Right lobe of liver (tissue), 6 donors: ENCODE measurements around the gene CDKN2A. TPM values are rescaled to one million over a fixed set of nuclear protein-coding genes. Genes with fewer than 3 reads are reported as not detected.
A peak's percentile ranks its signal among the peaks of the same experiment; 100 is the strongest.

Experiments used
- ATAC-seq, 4 donors: fragments of 200-7000 bp; cut with Tn5 transposase; one replicate each; pipeline ENCODE4 v1.9.1; 2020; ENCODE audit warnings: mild to moderate bottlenecking in 4 of 4, moderate library complexity in 4 of 4
- DNase-seq, 3 donors: peaks; one replicate each; pipeline ENCODE4 v3.0.0-alpha.2; 2020
- H3K27ac ChIP-seq, 3 donors: fragments of 200-600 bp; one replicate each; pipeline ENCODE4 v1.8.0; 2022
- H3K27me3 ChIP-seq, 2 donors: fragments of 200-600 bp; one replicate each; pipeline ENCODE4 v1.8.0; 2022
- H3K36me3 ChIP-seq, 4 donors: fragments of 200-600 bp; sonication (generic) in 1 of 4; one replicate each; pipeline versions ENCODE4 v1.5.1 to v1.8.0; 2017 to 2022; ENCODE audit warnings: control low read depth in 1 of 4
- H3K4me1 ChIP-seq, 4 donors: fragments of 200-600 bp; sonication (generic) in 1 of 4; one replicate each; pipeline versions ENCODE4 v1.5.1 to v1.8.0; 2017 to 2022; ENCODE audit warnings: control low read depth in 1 of 4
- H3K4me3 ChIP-seq, 3 donors: fragments of 200-600 bp; one replicate each; pipeline ENCODE4 v1.8.0; 2022
- H3K9me3 ChIP-seq, 4 donors: fragments of 200-600 bp; sonication (generic) in 1 of 4; one replicate each; pipeline versions ENCODE4 v1.5.1 to v1.8.0; 2017 to 2022; ENCODE audit warnings: control low read depth in 1 of 4
- POLR2A ChIP-seq: fragments of 450-650 bp; IDR thresholded peaks from one replicate; pipeline ENCODE4 v1.6.1; 2017; ENCODE audit warnings: antibody characterized with exemption, mild to moderate bottlenecking
- WGBS: methylation state at CpG from one replicate; pipeline ENCODE4 v1.1.6; 2018; ENCODE audit warnings: low coverage, low lambda C conversion rate; ENCODE audit not compliant: insufficient coverage; ENCODE audit errors: missing lambda C conversion rate; 5-methylcytosine and 5-hydroxymethylcytosine counted together
- intact Hi-C, 2 donors: fragments of 100-400 bp; cut with DNase I; formaldehyde crosslinking; loops; one replicate each; pipeline versions ENCODE4 v1.11.2 to v1.14.1; 2022
- total RNA-seq, 6 experiments: library from RNA; depleted of rRNA in 2 of 6; stranded (reverse); fragments of >200 nt in 2 of 6; fragmentation: NEBNext Ultra II Directional in 3 of 6; extraction: Animal tissue kit (Norgen Biotek cat#: 25700) in 3 of 6; gene quantifications; one replicate each; pipeline versions ENCODE4 v1.1.0 to v1.2.4, GENCODE V29; 2016 to 2023
- TF ChIP-seq, protein P1 (sequence below), 4 donors: fragments of 200-600 bp in 3 of 4; fragments of 450-650 bp in 1 of 4; IDR thresholded peaks; one replicate each; pipeline versions ENCODE4 v1.5.1 to v1.8.0; 2016 to 2022; ENCODE audit warnings: antibody characterized with exemption in 4 of 4, mild to moderate bottlenecking in 2 of 4
- donor health status: DM: no; HTN: yes; CAD: no.
- donor health status: DM: no; HTN: no; CAD: no.
- donor health status: DM: no; HTN: no; CAD: no.
- donor health status: DM: no; HTN: yes; CAD: no.
- donor health status: DM: no; HTN: yes; CAD: no.

The CDKN2A gene
- total RNA-seq, 6 experiments from 2014 or later: 0.30 to 1.4 (median 1.2) TPM; not detected in 1

DNA sequence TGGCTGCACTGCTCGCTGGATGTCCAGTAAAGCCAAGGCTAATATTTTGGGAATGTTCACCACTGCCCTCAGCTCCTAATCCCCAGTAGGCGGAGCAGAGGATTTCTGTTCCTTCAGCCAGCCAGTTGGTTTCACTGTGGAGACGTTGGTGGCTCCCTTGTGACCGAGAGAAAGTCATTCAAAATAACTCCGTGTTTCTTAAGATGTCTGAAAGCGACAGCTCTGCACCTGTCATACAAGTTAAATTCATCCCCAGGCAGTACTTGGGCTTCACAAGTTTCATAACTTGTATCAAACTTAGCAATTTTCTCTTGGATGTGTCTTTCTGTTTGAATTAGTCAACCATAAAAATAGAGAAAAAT, 15.3 kb upstream of the CDKN2A start:
- no peak for ATAC-seq
- no peak for TF ChIP-seq POLR2A
- TF ChIP-seq, protein P1, sequence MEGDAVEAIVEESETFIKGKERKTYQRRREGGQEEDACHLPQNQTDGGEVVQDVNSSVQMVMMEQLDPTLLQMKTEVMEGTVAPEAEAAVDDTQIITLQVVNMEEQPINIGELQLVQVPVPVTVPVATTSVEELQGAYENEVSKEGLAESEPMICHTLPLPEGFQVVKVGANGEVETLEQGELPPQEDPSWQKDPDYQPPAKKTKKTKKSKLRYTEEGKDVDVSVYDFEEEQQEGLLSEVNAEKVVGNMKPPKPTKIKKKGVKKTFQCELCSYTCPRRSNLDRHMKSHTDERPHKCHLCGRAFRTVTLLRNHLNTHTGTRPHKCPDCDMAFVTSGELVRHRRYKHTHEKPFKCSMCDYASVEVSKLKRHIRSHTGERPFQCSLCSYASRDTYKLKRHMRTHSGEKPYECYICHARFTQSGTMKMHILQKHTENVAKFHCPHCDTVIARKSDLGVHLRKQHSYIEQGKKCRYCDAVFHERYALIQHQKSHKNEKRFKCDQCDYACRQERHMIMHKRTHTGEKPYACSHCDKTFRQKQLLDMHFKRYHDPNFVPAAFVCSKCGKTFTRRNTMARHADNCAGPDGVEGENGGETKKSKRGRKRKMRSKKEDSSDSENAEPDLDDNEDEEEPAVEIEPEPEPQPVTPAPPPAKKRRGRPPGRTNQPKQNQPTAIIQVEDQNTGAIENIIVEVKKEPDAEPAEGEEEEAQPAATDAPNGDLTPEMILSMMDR (IDR thresholded peaks at IDR 0.05): peak in 3 of 4 donors; percentile 18 to 28 (median 20)
- intact Hi-C loops: no loop called here
- DNase-seq: no peak
- Histone ChIP-seq H3K36me3 (no peaks in the 10 kb centered on the region), H3K27ac (no peak overlapping the region), H3K4me1 (no peaks in the 10 kb centered on the region), H3K4me3 (peak overlapping the region in 2 of 3 donors; percentile 65 to 76), H3K9me3 (no peaks in the 10 kb centered on the region), H3K27me3 (peaks cover 0 to 15% of the 10 kb centered on the region in 2 donors)
- 5% methylated on average over 6 of the region's 6 CpGs for WGBS

DNA sequence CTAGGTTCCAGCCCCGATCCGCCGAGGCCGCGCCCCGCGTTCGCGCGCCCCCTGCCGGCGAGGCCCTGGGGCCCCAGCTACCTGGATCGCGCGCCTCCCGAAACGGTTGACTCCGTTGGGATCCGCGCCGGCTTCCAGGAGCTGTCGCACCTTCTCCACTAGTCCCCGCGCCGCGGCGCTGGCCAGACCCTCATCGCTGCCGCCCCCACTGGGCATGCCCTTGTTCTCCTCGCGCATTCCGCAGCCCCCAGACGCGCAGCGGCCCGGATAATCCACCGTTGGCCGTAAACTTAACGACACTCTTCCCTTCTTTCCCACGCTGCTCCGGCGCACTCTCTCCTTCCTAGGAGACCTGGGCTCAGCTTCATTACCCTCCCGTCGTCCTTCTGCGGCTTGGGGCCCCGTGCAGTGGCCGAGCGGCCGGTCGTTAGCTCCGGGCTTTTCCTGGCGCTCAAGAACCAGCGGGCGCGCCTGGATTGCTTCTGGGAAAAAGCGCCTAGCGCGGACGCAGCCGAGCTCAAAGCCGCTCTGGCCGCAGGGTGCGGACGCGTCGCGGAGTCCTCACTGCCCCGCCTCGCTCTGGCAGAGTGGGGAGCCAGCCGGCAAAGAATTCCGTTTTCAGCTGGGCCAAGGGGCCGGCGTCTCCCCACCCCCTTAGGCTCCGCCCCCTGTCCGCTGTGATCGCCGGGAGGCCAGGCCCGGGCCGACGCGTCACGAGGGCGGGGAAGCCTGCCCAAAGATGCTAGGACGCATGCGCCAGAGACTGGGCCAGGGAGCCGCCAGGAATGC, 14.7 kb upstream of the CDKN2A start, which contains the start of gene CDKN2B:
CDKN2B (minus strand) TSS at position 589 of the 789 bp plus-strand sequence; CDS start at position 237, 352 bp downstream.
- TF ChIP-seq POLR2A: peak; percentile 84
- TF ChIP-seq, protein P1 (IDR thresholded peaks at IDR 0.05): peak; percentile 90 to 97 (median 96)
- DNase-seq (peak; percentile 98), ATAC-seq (peak; percentile 96 to 98 (median 98))
- Histone ChIP-seq H3K4me3 (peak within 1 kb of the TSS; percentile 65 to 76 (median 75)), H3K4me1 (no peaks in the 10 kb centered on the region), H3K27me3 (peaks cover 0 to 15% of the 10 kb centered on the region in 2 donors), H3K9me3 (no peaks in the 10 kb centered on the region), H3K27ac (peak within 1 kb of the TSS; percentile 32 to 70 (median 47)), H3K36me3 (no peaks in the 10 kb centered on the region)
- intact Hi-C loops: no loop called here
- WGBS: 1% methylated on average over 34 of the region's 86 CpGs

GRCh38 chr9:22008384-22008716, 14.2 kb upstream of the CDKN2A start:
- WGBS: under 1% methylated on average over 8 of the region's 8 CpGs
- Histone ChIP-seq H3K27ac (peak overlapping the region in 2 of 3 donors; percentile 47 to 70), H3K4me1 (no peaks in the 10 kb centered on the region), H3K27me3 (peaks cover 0 to 15% of the 10 kb centered on the region in 2 donors), H3K4me3 (peak overlapping the region; percentile 65 to 76 (median 75)), H3K36me3 (no peaks in the 10 kb centered on the region), H3K9me3 (no peaks in the 10 kb centered on the region)
- DNase-seq (no peak), ATAC-seq (no peak)
- TF ChIP-seq POLR2A: no peak
- TF ChIP-seq, protein P1 (IDR thresholded peaks at IDR 0.05): no peak
- intact Hi-C loops: no loop called here

DNA sequence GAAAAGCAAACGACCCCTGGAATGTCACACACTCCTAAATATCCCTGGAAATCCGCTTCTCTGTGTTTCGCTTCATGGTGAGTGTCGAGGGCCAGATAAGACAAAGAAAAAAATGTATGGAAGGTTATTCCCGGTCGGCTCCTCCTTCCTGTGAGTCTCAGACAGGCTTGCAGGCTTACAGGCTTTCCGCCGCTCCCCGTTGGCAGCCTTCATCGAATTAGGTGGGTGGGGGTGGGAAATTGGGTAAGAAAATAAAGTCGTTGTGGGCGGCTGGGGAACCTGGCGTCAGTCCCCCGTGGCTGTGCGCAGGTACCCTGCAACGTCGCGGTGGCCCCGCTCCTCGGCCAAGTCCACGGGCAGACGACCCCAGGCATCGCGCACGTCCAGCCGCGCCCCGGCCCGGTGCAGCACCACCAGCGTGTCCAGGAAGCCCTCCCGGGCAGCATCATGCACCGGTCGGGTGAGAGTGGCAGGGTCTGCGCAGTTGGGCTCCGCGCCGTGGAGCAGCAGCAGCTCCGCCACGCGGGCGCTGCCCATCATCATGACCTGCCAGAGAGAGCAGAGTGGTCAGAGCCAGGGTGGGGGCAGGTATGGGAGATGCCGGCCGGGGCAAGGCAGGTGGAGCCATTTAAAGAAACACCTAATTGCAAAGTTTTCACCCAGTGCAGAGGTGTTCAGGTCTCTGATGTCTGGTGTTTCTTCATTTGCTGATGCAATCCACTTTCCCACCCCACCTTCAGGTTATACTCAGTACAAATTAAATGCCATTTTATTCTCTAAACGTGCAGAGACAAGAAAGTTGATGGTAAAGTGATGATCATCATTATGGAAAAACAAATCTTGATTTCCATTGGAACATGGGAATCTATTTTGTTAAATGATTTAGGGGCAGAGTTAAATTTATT, 11.8 kb upstream of the CDKN2A start:
- no peaks in the 10 kb centered on the region for H3K4me1 ChIP-seq
- 23% methylated on average over 22 of the region's 44 CpGs for WGBS
- intact Hi-C loops: no loop called here

More for the DNA sequence above, 11.8 kb upstream of the CDKN2A start:
- no peaks in the 10 kb centered on the region for H3K36me3 ChIP-seq
- peaks cover 0 to 19% of the 10 kb centered on the region in 2 donors for H3K27me3 ChIP-seq
- no peak overlapping the region for H3K27ac ChIP-seq
- no peaks in the 10 kb centered on the region for H3K9me3 ChIP-seq
- TF ChIP-seq, protein P1 (IDR thresholded peaks at IDR 0.05): no peak
- no peak for TF ChIP-seq POLR2A
- no peak for ATAC-seq
- no peak for DNase-seq
- no peak overlapping the region for H3K4me3 ChIP-seq
